Trophoblast cell (in vitro differentiated cells and primary cell): ENCODE results near the gene PCDHB7.
"Not testable (repeated sequence)": the region's sequence is repeated elsewhere in the genome, so short reads cannot be mapped to it uniquely, and the experiment has no call there.

Source experiments
- DNase-seq, 2 donors: peaks; one replicate each; pipeline ENCODE4 v3.0.0-alpha.2; 2016
- H2AFZ ChIP-seq: 2 replicates; pipeline ENCODE4 v1.6.1; 2013; ENCODE audit warnings: low read length, moderate library complexity, mild to moderate bottlenecking; ENCODE audit not compliant: insufficient read depth, poor library complexity
- H2AK5ac ChIP-seq: 2 replicates; pipeline ENCODE4 v1.6.1; 2013; ENCODE audit warnings: mild to moderate bottlenecking, low read length
- H2BK120ac ChIP-seq: 2 replicates; pipeline ENCODE4 v1.6.1; 2013; ENCODE audit warnings: low read length, mild to moderate bottlenecking, moderate library complexity; ENCODE audit not compliant: insufficient read depth, poor library complexity
- H2BK12ac ChIP-seq: 2 replicates; pipeline ENCODE4 v1.6.1; 2013; ENCODE audit warnings: mild to moderate bottlenecking, low read length, moderate library complexity
- H2BK5ac ChIP-seq: 2 replicates; pipeline ENCODE4 v1.6.1; 2013; ENCODE audit warnings: low read length, low read depth, moderate library complexity, mild to moderate bottlenecking; ENCODE audit not compliant: poor library complexity
- H3K14ac ChIP-seq: 2 replicates; pipeline ENCODE4 v1.6.1; 2013; ENCODE audit warnings: mild to moderate bottlenecking, low read length
- H3K18ac ChIP-seq: 2 replicates; pipeline ENCODE4 v1.6.1; 2013; ENCODE audit warnings: mild to moderate bottlenecking, low read length
- H3K23ac ChIP-seq: 2 replicates; pipeline ENCODE4 v1.6.1; 2013; ENCODE audit warnings: low read length
- H3K27ac ChIP-seq: 2 replicates; pipeline ENCODE4 v1.5.1; 2013; ENCODE audit warnings: low read depth, mild to moderate bottlenecking, inconsistent platforms, low read length, moderate library complexity
- H3K27me3 ChIP-seq: 2 replicates; pipeline ENCODE4 v1.6.1; 2013; ENCODE audit warnings: inconsistent platforms, mild to moderate bottlenecking, low read length, moderate library complexity; ENCODE audit not compliant: insufficient read depth
- H3K36me3 ChIP-seq, 2 experiments: 1 replicate in 1 of 2; 2 replicates in 1 of 2; pipeline ENCODE4 v1.6.1; 2013; ENCODE audit warnings: low read length in 2 of 2, mild to moderate bottlenecking in 2 of 2, moderate library complexity in 1 of 2; ENCODE audit not compliant: insufficient read depth in 2 of 2, control insufficient read depth in 1 of 2
- H3K4ac ChIP-seq: 2 replicates; pipeline ENCODE4 v1.6.1; 2013; ENCODE audit warnings: low read depth, mild to moderate bottlenecking, low read length, moderate library complexity
- H3K4me1 ChIP-seq, 2 experiments: 1 replicate in 1 of 2; 2 replicates in 1 of 2; pipeline ENCODE4 v1.6.1; 2013; ENCODE audit warnings: low read length in 2 of 2, mild to moderate bottlenecking in 2 of 2, moderate library complexity in 1 of 2; ENCODE audit not compliant: insufficient read depth in 2 of 2, control insufficient read depth in 1 of 2
- H3K4me2 ChIP-seq: 2 replicates; pipeline ENCODE4 v1.6.1; 2013; ENCODE audit warnings: inconsistent platforms, mild to moderate bottlenecking, low read length, moderate library complexity
- H3K4me3 ChIP-seq: 2 replicates; pipeline ENCODE4 v1.5.1; 2013; ENCODE audit warnings: mild to moderate bottlenecking, low read depth, low read length, inconsistent platforms
- H3K79me1 ChIP-seq: one replicate; pipeline ENCODE4 v1.6.1; 2013; ENCODE audit warnings: low read length
- H3K79me2 ChIP-seq: 2 replicates; pipeline ENCODE4 v1.6.1; 2013; ENCODE audit warnings: low read length, mild to moderate bottlenecking; ENCODE audit not compliant: control insufficient read depth, insufficient read depth, poor library complexity
- H3K9ac ChIP-seq: 2 replicates; pipeline ENCODE4 v1.6.1; 2013; ENCODE audit warnings: mild to moderate bottlenecking, low read length
- H3K9me3 ChIP-seq: 2 replicates; pipeline ENCODE4 v1.6.1; 2013; ENCODE audit warnings: low read depth, mild to moderate bottlenecking, control low read depth, inconsistent platforms, low read length; ENCODE audit not compliant: insufficient read depth
- H4K12ac ChIP-seq: 2 replicates; pipeline ENCODE4 v1.6.1; 2013; ENCODE audit warnings: low read depth, mild to moderate bottlenecking, low read length, moderate library complexity
- H4K8ac ChIP-seq: 2 replicates; pipeline ENCODE4 v1.6.1; 2013; ENCODE audit warnings: low read depth, mild to moderate bottlenecking, low read length, moderate library complexity
- H4K91ac ChIP-seq: one replicate; pipeline ENCODE4 v1.6.1; 2013; ENCODE audit warnings: low read depth, mild to moderate bottlenecking, low read length, moderate library complexity
- WGBS: extraction: QIAGEN DNeasy Blood & Tissue Kit; methylation state at CpG from one replicate; pipeline ENCODE4 v1.1.7; 2013; ENCODE audit warnings: missing lambda C conversion rate; ENCODE audit not compliant: insufficient read length, insufficient coverage; ENCODE audit errors: extremely low coverage; 5-methylcytosine and 5-hydroxymethylcytosine counted together

PCDHB7 gene

DNA sequence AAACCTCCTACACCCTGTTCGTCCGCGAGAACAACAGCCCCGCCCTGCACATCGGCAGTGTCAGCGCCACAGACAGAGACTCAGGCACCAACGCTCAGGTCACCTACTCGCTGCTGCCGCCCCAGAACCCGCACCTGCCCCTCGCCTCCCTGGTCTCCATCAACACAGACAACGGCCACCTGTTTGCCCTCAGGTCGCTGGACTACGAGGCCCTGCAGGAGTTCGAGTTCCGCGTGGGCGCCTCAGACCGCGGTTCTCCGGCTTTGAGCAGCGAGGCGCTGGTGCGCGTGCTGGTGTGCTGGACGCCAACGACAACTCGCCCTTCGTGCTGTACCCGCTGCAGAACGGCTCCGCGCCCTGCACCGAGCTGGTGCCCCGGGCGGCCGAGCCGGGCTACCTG is 15.1 kb upstream of the PCDHB7 start:
- not testable (repeated sequence) for H2BK5ac ChIP-seq, H3K23ac ChIP-seq, H4K91ac ChIP-seq, H2AK5ac ChIP-seq, H3K27me3 ChIP-seq, H3K4me1 ChIP-seq, H4K12ac ChIP-seq, DNase-seq, H3K14ac ChIP-seq, H3K79me1 ChIP-seq, H4K8ac ChIP-seq, H3K9me3 ChIP-seq, H3K4ac ChIP-seq, H3K27ac ChIP-seq, H3K4me3 ChIP-seq, H3K79me2 ChIP-seq, H2BK120ac ChIP-seq, H2BK12ac ChIP-seq, H3K4me2 ChIP-seq, H3K18ac ChIP-seq, H2AFZ ChIP-seq, H3K9ac ChIP-seq, H3K36me3 ChIP-seq
- WGBS: no CpG with 5 or more reads among the region's 38 CpGs

GRCh38 chr5:141157901-141158300 is 14.5 kb upstream of the PCDHB7 start:
- H4K12ac ChIP-seq, H2BK12ac ChIP-seq, H3K9me3 ChIP-seq, H2BK120ac ChIP-seq, H2BK5ac ChIP-seq, H3K9ac ChIP-seq, H2AFZ ChIP-seq, H3K14ac ChIP-seq, H3K79me2 ChIP-seq, DNase-seq, H3K4me2 ChIP-seq, H3K27ac ChIP-seq, H2AK5ac ChIP-seq, H3K4ac ChIP-seq, H3K23ac ChIP-seq, H3K4me1 ChIP-seq, H3K79me1 ChIP-seq, H3K36me3 ChIP-seq, H3K4me3 ChIP-seq, H3K18ac ChIP-seq, H4K8ac ChIP-seq, H3K27me3 ChIP-seq, H4K91ac ChIP-seq: not testable (repeated sequence)
- whole genome bisulfite sequencing: no CpG with 5 or more reads among the region's 28 CpGs

DNA sequence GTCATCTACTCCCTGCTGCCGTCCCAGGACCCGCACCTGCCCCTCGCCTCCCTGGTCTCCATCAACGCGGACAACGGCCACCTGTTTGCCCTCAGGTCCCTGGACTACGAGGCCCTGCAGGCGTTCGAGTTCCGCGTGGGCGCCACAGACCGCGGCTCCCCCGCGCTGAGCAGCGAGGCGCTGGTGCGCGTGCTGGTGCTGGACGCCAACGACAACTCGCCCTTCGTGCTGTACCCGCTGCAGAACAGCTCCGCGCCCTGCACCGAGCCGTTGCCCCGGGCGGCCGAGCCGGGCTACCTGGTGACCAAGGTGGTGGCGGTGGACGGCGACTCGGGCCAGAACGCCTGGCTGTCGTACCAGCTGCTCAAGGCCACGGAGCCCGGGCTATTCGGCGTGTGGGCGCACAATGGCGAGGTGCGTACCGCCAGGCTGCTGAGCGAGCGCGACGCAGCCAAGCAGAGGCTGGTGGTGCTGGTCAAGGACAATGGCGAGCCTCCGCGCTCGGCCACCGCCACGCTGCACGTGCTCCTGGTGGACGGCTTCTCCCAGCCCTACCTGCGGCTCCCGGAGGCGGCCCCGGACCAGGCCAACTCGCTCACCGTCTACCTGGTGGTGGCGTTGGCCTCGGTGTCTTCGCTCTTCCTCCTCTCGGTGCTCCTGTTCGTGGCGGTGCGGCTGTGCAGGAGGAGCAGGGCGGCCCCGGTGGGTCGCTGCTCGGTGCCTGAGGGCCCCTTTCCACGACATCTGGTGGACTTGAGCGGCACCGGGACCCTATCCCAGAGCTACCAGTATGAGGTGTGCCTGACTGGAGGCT is 2.1 kb downstream of the PCDHB7 start:
- not testable (repeated sequence) for H3K18ac ChIP-seq, H3K27ac ChIP-seq, H3K4me2 ChIP-seq, H3K79me2 ChIP-seq, H3K9me3 ChIP-seq, H2AK5ac ChIP-seq, H2BK12ac ChIP-seq, DNase-seq, H2BK5ac ChIP-seq, H3K9ac ChIP-seq, H3K36me3 ChIP-seq, H2BK120ac ChIP-seq, H3K23ac ChIP-seq, H4K91ac ChIP-seq, H3K79me1 ChIP-seq, H3K14ac ChIP-seq, H3K27me3 ChIP-seq, H4K8ac ChIP-seq, H3K4me3 ChIP-seq, H2AFZ ChIP-seq, H3K4me1 ChIP-seq, H4K12ac ChIP-seq, H3K4ac ChIP-seq
- WGBS: no CpG with 5 or more reads among the region's 79 CpGs

- H3K4me3 ChIP-seq: no peak overlapping the region
- H3K27ac ChIP-seq: no peak overlapping the region
- no peak overlapping the region for H2AK5ac ChIP-seq
- H3K4ac ChIP-seq: no peak overlapping the region
- H3K36me3 ChIP-seq: no peaks in the 10 kb centered on the region
- no peak overlapping the region for H3K18ac ChIP-seq
- H3K23ac ChIP-seq: no peak overlapping the region
- H4K8ac ChIP-seq: no peak overlapping the region
- H3K27me3 ChIP-seq: no peaks in the 10 kb centered on the region
- no CpG with 5 or more reads among the region's 1 CpG for WGBS
- peaks cover 2% of the 10 kb centered on the region for H3K9me3 ChIP-seq
- no peaks in the 10 kb centered on the region for H3K4me1 ChIP-seq
- no peak for DNase-seq
- no peak overlapping the region for H3K14ac ChIP-seq
- H3K79me1 ChIP-seq: no peaks in the 10 kb centered on the region
- H2AFZ ChIP-seq: no peak overlapping the region
- no peak overlapping the region for H2BK5ac ChIP-seq
- H3K9ac ChIP-seq: no peak overlapping the region
- no peak overlapping the region for H4K91ac ChIP-seq
- no peak overlapping the region for H2BK12ac ChIP-seq
- no peak overlapping the region for H4K12ac ChIP-seq
- H3K4me2 ChIP-seq: no peak overlapping the region
- H3K79me2 ChIP-seq: no peaks in the 10 kb centered on the region
- no peak overlapping the region for H2BK120ac ChIP-seq
Observed at GRCh38 chr5:141175933-141176332, 3.5 kb downstream of the PCDHB7 start.
